Hematopoietic multipotent progenitor cell treated with erythropoietin and hydrocortisone succinate and interleukin-3 and kit ligand, for 4 days (in vitro differentiated cells): ENCODE results near the gene TTC39B.
A peak's percentile ranks its signal among the peaks of the same experiment; 100 is the strongest.
"Not testable (repeated sequence)": the region's sequence is repeated elsewhere in the genome, so short reads cannot be mapped to it uniquely, and the experiment has no call there.

Experiments
- DNase-seq: peaks from one replicate; pipeline ENCODE4 v3.0.0-alpha.2; 2015

Gene TTC39B

GRCh38 chr9:15262581-15262980 is 44.4 kb downstream of the TTC39B start:
- DNase-seq, result no peak

- no peak for DNase-seq
Measured at GRCh38 chr9:15256426-15256825, 50.6 kb downstream of the TTC39B start.

GRCh38 chr9:15253786-15254185 is 53.2 kb downstream of the TTC39B start:
- no peak for DNase-seq

GRCh38 chr9:15253197-15253596 is 53.8 kb downstream of the TTC39B start:
- DNase-seq, result no peak

GRCh38 chr9:15249981-15250380 is 57.0 kb downstream of the TTC39B start:
- DNase-seq, result no peak

GRCh38 chr9:15249042-15249818 is 57.8 kb downstream of the TTC39B start:
- no peak for DNase-seq

GRCh38 chr9:15248621-15249020 is 58.4 kb downstream of the TTC39B start:
- no peak for DNase-seq

GRCh38 chr9:15248081-15248480 is 58.9 kb downstream of the TTC39B start:
- no peak for DNase-seq

- DNase-seq, result no peak
Measured at GRCh38 chr9:15246708-15247107, 60.3 kb downstream of the TTC39B start.

- no peak for DNase-seq
Measured at GRCh38 chr9:15246243-15246642, 60.8 kb downstream of the TTC39B start.

GRCh38 chr9:15244001-15244441 is 63.0 kb downstream of the TTC39B start:
- no peak for DNase-seq

GRCh38 chr9:15243081-15243480 is 63.9 kb downstream of the TTC39B start:
- DNase-seq, result no peak

GRCh38 chr9:15240927-15241326 is 66.1 kb downstream of the TTC39B start:
- DNase-seq, result no peak

GRCh38 chr9:15239816-15240215 is 67.2 kb downstream of the TTC39B start:
- no peak for DNase-seq

GRCh38 chr9:15238646-15239045 is 68.4 kb downstream of the TTC39B start:
- no peak for DNase-seq

GRCh38 chr9:15235658-15236057 is 71.4 kb downstream of the TTC39B start:
- no peak for DNase-seq

- not testable (repeated sequence) for DNase-seq
Measured at GRCh38 chr9:15233941-15234490, 73.0 kb downstream of the TTC39B start.

- DNase-seq, result not testable (repeated sequence)
Measured at GRCh38 chr9:15232706-15233280, 74.2 kb downstream of the TTC39B start.

GRCh38 chr9:15231788-15232635 is 75.0 kb downstream of the TTC39B start:
- peak; percentile 59 for DNase-seq

- peak; percentile 13 for DNase-seq
Measured at GRCh38 chr9:15229409-15229808, 77.6 kb downstream of the TTC39B start.

GRCh38 chr9:15227491-15227890 is 79.5 kb downstream of the TTC39B start:
- no peak for DNase-seq

- DNase-seq, result no peak
Measured at GRCh38 chr9:15225564-15226126, 81.4 kb downstream of the TTC39B start.

GRCh38 chr9:15222313-15222712 is 84.7 kb downstream of the TTC39B start:
- no peak for DNase-seq
